ENCODE data around the gene TMEM9B.

DNA sequence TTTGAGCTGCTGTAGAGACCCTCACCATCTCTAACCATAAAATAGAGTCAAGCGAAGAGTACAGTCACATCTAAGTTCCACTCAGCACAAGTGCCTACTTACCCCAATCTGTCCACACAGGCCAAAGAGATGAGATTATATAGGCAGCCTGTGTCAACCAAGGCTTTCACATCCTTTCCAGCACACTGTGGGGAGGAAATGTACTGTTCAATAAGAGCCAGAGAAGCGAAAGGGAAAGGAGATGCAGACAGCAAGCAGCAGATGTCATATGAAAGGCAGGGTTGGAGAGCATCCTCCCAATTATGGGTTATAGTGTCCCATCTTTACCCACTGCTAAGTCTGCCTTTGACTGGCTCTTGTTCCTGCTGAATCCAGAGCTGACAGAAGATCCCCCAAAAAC lies 23.2 kb upstream of the TMEM9B start:
- TF ChIP-seq, protein P1, sequence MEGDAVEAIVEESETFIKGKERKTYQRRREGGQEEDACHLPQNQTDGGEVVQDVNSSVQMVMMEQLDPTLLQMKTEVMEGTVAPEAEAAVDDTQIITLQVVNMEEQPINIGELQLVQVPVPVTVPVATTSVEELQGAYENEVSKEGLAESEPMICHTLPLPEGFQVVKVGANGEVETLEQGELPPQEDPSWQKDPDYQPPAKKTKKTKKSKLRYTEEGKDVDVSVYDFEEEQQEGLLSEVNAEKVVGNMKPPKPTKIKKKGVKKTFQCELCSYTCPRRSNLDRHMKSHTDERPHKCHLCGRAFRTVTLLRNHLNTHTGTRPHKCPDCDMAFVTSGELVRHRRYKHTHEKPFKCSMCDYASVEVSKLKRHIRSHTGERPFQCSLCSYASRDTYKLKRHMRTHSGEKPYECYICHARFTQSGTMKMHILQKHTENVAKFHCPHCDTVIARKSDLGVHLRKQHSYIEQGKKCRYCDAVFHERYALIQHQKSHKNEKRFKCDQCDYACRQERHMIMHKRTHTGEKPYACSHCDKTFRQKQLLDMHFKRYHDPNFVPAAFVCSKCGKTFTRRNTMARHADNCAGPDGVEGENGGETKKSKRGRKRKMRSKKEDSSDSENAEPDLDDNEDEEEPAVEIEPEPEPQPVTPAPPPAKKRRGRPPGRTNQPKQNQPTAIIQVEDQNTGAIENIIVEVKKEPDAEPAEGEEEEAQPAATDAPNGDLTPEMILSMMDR (IDR thresholded peaks at IDR 0.05): no peak
- no peak for TF ChIP-seq POLR2A (IDR thresholded peaks at IDR 0.05)
